ENCODE data around the gene PATJ.

Gene PATJ

GRCh38 chr1:62227496-62227895, 485.2 kb downstream of the PATJ start:
- no peak for DNase-seq
